Measurements from ENCODE around the gene PTPRM.

- TF ChIP-seq CTCF (optimal IDR thresholded peaks at IDR 0.05 in 1 of 3, IDR thresholded peaks at IDR 0.05 in 1 of 3, conservative IDR thresholded peaks at IDR 0.05 in 1 of 3; ENCODE audit: extremely low read depth in 1 of 3, insufficient read depth in 2 of 3, low read length in 3 of 3) (no peak), EZH2 (IDR thresholded peaks at IDR 0.05; ENCODE audit: low read length) (no peak)
Measured at GRCh38 chr18:7898181-7898580, 331.1 kb downstream of the PTPRM start.
